MM.1S (cell line): ENCODE measurements around the gene TBX5.

Experiments used
- CTCF ChIP-seq: fragments of 300-600 bp; sonication (generic); IDR thresholded peaks from 2 replicates; pipeline ENCODE4 v1.5.1; 2016; ENCODE audit warnings: antibody characterized with exemption, low read length, mixed read lengths
- EZH2 ChIP-seq: fragments of 300-600 bp; sonication (generic); optimal IDR thresholded peaks from 2 replicates; pipeline ENCODE3; 2017; ENCODE audit warnings: low read depth, mild to moderate bottlenecking, antibody characterized with exemption, low read length, mixed read lengths
- EZH2phosphoT487 ChIP-seq: fragments of 300-600 bp; sonication (generic); IDR thresholded peaks from 2 replicates; pipeline ENCODE4 v1.6.1; 2018; ENCODE audit warnings: antibody characterized with exemption, low read length

- TF ChIP-seq CTCF = no peak
- no peak for TF ChIP-seq EZH2phosphoT487
- no peak for TF ChIP-seq EZH2
Observed at GRCh38 chr12:114412307-114412706, 6.4 kb upstream of the TBX5 start.
